LNCaP clone FGC (cell line): Measurements from ENCODE around the gene ANKRD55.
A peak's percentile ranks its signal among the peaks of the same experiment; 100 is the strongest.
"Not testable (repeated sequence)": the region's sequence is repeated elsewhere in the genome, so short reads cannot be mapped to it uniquely, and the experiment has no call there.

Experiments
- DNase-seq: peaks from one replicate; pipeline ENCODE4 v3.0.0-alpha.2; 2011; ENCODE audit warnings: low read depth
- H3K4me3 ChIP-seq: 2 replicates; pipeline ENCODE4 v1.5.1; 2011; ENCODE audit warnings: mild to moderate bottlenecking, low read depth, low read length, control low read depth
- TF ChIP-seq, protein P1 (sequence below): IDR thresholded peaks from 2 replicates; pipeline ENCODE4 v1.5.1; 2012; ENCODE audit warnings: mild to moderate bottlenecking; ENCODE audit not compliant: control insufficient read depth, insufficient read depth; ENCODE audit errors: extremely low read depth

ANKRD55 gene

DNA sequence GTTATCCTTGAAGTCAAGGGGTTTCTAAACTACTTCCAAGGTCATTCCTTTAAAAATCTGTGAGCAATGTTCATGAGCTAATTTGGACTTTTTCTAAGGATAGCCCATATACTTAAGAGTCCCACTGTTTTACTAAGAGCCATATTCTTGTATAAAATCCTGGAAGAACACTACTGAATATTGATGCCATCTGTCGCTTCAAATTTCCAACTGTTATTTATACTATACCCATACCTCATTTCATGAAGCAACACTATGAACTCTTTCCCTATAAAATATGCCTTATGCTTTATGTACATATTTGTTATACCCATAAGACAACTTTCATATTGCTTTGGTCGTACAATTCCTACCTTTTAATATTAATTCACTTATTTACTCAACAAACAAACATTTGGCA lies 12.4 kb upstream of the ANKRD55 start:
- DNase-seq, result peak; percentile 75
- no peak overlapping the region for H3K4me3 ChIP-seq
- TF ChIP-seq, protein P1, sequence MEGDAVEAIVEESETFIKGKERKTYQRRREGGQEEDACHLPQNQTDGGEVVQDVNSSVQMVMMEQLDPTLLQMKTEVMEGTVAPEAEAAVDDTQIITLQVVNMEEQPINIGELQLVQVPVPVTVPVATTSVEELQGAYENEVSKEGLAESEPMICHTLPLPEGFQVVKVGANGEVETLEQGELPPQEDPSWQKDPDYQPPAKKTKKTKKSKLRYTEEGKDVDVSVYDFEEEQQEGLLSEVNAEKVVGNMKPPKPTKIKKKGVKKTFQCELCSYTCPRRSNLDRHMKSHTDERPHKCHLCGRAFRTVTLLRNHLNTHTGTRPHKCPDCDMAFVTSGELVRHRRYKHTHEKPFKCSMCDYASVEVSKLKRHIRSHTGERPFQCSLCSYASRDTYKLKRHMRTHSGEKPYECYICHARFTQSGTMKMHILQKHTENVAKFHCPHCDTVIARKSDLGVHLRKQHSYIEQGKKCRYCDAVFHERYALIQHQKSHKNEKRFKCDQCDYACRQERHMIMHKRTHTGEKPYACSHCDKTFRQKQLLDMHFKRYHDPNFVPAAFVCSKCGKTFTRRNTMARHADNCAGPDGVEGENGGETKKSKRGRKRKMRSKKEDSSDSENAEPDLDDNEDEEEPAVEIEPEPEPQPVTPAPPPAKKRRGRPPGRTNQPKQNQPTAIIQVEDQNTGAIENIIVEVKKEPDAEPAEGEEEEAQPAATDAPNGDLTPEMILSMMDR, result no peak

DNA sequence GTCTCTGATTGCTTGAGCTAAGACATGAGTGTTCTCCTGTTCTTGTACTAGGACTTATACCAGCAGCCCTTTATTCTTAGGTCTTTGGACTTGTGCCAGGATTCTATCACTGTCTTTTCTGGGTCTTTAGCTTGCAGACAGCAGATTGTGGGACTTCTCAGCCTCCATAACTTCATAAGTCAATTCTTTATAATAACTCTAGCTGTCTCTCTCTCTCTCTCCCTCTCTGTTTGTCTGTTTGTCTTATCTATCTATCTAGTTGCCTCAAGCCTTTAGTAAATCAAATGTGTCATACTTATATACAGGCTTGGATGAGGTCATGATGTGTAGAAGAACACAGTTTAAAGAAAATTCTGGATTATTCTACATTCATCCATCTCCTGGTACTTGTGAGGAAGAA lies 11.5 kb upstream of the ANKRD55 start:
- no peak overlapping the region for H3K4me3 ChIP-seq
- no peak for DNase-seq
- TF ChIP-seq, protein P1, result no peak

DNA sequence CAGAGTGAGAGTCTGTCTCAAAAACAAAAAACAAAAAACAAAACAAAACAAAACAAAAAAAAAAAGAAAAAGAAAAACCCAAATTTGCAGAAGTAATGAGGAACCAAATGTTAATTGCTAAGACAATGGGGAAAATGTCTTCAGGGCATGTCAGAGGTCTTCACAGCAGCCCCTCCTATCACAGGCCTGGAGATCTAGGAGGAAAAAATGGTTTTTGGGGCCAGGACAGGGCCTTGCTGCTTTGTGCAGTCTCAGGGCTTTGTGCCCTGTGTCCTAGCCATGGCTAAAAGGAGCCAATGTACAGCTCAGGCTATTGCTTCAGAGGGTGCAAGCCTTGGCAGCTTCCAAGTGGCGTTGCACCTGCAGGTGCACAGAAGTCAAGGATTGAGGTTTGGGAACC lies 9.1 kb upstream of the ANKRD55 start:
- not testable (repeated sequence) for DNase-seq, H3K4me3 ChIP-seq

DNA sequence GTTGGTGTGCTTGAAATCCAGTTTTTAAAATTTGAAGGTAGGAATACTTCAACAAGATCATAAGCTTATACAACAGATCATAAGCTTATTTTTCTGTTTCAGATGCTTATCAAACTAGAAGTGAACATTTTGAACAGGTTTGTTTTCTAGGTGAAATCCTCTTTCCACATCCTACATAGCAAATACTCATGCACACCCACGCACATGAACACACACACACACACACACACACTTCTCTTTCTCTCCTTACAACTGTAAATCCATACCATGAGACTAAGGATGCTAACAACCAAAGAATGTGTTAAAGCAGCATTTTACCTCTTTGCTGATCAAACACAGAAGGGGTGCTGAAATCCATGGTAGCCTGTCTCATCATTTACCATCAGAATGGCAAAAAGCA lies 592 bp downstream of the ANKRD55 start:
- TF ChIP-seq, protein P1, result no peak
- DNase-seq, result no peak
- H3K4me3 ChIP-seq, result no peak overlapping the region

DNA sequence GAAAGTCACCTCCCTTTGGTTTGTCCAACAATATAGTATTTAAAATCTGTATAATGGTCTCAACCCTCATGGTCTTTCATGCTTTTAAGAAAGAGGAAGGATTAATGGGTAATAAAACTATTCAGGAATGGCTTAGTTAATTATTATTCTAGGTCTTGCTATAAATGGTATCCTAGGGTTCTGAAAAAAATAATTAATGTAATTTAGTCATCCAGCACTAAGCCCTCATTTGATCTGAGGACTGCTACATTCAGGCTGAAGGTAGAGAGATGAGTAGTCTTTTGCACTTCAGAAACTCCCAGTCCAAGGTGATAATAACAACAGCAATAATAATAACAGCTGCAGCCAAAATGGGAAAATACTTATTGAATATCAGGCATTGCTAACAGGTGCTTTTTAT lies 2.6 kb downstream of the ANKRD55 start:
- TF ChIP-seq, protein P1, result no peak
- H3K4me3 ChIP-seq, result no peak overlapping the region
- no peak for DNase-seq

DNA sequence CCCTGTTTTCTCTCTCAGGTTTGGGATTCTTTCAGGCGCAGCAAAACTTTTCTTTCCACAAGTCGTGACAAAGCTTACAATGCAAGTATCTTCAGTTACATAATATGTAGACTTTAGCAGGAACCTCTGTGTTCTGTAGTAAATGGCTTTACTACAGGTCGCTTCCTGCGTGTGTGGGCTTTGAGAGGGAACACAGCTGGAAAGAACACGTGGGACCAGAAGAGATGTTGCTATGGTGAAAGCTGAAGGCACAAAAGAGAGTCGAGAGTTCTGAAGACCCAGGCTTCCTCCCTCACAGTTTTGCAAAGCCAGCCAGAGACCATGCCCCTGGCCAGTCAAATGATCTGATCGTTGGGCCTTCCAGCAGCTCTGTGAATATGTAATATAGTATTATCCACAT lies 4.0 kb downstream of the ANKRD55 start:
- TF ChIP-seq, protein P1, result no peak
- DNase-seq, result no peak
- no peak overlapping the region for H3K4me3 ChIP-seq

DNA sequence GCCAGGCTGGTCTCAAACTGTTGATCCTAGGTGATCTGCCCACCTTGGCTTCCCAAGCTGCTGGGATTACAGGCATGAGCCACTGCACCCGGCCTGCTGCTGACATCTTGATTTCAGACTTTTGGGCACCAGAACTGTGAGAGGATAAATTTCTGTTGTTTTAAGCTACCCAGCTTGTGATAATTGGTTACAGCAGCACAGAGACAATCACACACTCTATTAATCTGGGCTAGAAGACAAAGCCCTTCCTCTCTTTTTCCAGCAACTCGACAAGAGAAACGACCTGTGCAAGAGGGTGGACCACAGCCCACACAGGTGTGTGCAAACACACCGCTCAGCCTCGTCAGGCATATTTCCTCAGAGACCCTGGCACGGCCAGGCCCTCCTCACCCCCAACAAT lies 4.5 kb downstream of the ANKRD55 start:
- TF ChIP-seq, protein P1, result no peak
- no peak overlapping the region for H3K4me3 ChIP-seq
- DNase-seq, result no peak

DNA sequence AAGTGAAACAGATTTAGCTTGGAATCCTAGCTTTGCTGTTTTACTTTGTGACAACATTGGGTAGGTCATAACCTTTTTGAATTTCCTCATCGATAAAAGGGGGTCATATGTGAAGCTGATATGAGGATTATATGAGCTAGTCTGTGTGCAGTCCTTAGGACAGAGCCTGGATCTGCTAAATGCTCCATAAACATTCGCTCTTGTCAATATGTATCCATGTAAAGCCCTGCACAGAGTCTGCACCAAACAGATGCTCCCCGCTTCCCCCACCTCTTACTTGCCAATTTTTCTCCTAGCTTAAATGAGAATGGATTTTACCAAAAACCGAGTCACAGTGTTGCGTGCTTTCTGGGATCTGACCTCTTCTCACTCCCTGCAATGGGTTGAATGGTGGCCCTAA lies 5.4 kb downstream of the ANKRD55 start:
- H3K4me3 ChIP-seq, result no peak overlapping the region
- TF ChIP-seq, protein P1, result no peak
- DNase-seq, result no peak

DNA sequence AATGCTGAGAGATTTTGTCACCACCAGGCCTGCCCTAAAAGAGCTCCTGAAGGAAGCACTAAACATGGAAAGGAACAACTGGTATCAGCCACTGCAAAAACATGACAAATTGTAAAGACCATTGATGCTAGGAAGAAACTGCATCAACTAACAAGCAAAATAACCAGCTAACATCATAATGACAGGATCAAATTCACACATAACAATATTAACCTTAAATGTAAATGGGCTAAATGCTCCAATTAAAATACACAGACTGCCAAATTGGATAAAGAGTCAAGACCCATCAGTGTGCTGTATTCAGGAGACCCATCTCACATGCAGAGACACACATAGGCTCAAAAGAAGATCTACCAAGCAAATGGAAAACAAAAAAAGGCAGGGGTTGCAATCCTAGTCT lies 9.8 kb downstream of the ANKRD55 start:
- H3K4me3 ChIP-seq, DNase-seq: not testable (repeated sequence)

DNA sequence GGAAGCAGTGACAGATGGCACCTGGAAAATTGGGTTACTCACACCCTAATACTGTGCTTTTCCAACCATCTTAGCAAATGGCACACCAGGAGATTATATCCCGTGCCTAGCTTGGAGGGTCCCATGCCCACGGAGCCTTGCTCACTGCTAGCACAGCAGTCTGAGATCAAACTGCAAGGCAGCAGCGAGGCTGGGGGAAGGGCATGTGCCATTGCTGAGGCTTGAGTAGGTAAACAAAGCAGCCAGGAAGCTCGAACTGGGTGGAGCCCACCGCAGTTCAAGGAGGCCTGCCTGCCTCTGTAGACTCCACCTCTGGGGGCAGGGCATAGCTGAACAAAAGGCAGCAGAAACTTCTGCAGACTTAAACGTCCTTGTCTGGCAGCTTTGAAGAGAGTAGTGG lies 11.5 kb downstream of the ANKRD55 start:
- H3K4me3 ChIP-seq, DNase-seq: not testable (repeated sequence)
